Renal cortical epithelial cell (primary cell): ENCODE measurements around the gene PCDHGB6. TPM values are rescaled to one million over a fixed set of nuclear protein-coding genes. Genes with fewer than 3 reads are reported as not detected.
A peak's percentile ranks its signal among the peaks of the same experiment; 100 is the strongest.
"Not testable (repeated sequence)": the region's sequence is repeated elsewhere in the genome, so short reads cannot be mapped to it uniquely, and the experiment has no call there.

Experiments used
- DNase-seq: peaks from one replicate; pipeline ENCODE4 v3.0.0-alpha.2; 2011; ENCODE audit warnings: low read depth
- total RNA-seq: library from RNA; depleted of rRNA; stranded (reverse); fragments of >200 nt; gene quantifications from 2 replicates; pipeline ENCODE4 v1.2.3, GENCODE V29; 2014

PCDHGB6 gene
- total RNA-seq, 1 donor from 2014 or later, result 2.3 TPM

DNA sequence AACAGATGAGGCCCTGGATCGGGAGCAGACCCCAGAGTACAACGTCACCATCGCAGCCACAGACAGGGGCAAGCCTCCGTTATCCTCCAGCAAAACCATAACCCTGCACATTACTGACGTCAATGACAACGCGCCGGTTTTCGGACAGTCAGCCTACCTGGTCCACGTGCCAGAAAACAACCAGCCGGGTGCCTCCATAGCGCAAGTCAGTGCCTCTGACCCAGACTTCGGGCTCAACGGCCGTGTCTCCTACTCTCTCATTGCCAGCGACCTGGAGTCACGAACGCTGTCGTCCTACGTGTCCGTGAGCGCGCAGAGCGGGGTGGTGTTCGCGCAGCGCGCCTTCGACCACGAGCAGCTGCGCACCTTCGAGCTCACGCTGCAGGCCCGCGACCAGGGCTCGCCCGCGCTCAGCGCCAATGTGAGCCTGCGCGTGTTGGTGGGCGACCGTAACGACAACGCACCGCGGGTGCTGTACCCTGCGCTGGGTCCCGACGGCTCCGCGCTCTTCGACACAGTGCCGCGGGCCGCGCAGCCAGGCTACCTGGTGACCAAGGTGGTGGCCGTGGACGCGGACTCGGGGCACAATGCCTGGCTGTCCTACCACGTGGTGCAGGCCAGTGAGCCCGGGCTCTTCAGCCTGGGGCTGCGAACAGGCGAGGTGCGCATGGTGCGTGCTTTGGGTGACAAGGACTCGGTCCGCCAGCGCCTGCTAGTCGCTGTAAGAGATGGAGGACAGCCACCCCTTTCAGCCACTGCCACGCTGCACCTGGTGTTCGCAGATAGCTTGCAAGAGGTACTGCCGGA, 11.5 kb downstream of the PCDHGB6 start:
- DNase-seq, result no peak

- DNase-seq, result peak; percentile 13
These were observed 13.2 kb downstream of the PCDHGB6 start, which contains the start of gene PCDHGA11 for GRCh38 chr5:141420855-141421488. TSS of gene PCDHGA11 (plus strand) at chr5:141421051. CDS start at chr5:141421228, 177 bp downstream.

DNA sequence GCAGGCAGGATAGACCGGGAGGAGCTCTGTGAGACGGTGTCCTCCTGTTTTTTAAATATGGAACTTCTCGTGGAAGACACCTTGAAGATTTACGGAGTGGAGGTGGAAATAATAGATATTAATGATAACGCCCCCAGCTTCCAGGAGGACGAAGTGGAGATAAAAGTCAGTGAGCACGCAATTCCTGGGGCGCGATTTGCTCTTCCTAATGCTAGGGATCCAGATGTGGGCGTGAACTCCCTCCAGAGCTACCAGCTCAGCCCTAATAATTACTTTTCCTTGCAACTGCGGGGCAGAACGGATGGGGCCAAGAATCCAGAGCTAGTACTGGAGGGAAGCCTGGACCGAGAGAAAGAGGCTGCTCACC, 13.7 kb downstream of the PCDHGB6 start:
- no peak for DNase-seq

- DNase-seq, result no peak
These were observed 15.0 kb downstream of the PCDHGB6 start for GRCh38 chr5:141422742-141423291.

- no peak for DNase-seq
These were observed 20.1 kb downstream of the PCDHGB6 start for GRCh38 chr5:141427783-141428426.

- DNase-seq, result peak; percentile 45
These were observed 22.7 kb downstream of the PCDHGB6 start, which contains the start of gene PCDHGA12 for GRCh38 chr5:141430332-141431113. TSS of gene PCDHGA12 (plus strand) at chr5:141430507. CDS start at chr5:141430760, 253 bp downstream.

DNA sequence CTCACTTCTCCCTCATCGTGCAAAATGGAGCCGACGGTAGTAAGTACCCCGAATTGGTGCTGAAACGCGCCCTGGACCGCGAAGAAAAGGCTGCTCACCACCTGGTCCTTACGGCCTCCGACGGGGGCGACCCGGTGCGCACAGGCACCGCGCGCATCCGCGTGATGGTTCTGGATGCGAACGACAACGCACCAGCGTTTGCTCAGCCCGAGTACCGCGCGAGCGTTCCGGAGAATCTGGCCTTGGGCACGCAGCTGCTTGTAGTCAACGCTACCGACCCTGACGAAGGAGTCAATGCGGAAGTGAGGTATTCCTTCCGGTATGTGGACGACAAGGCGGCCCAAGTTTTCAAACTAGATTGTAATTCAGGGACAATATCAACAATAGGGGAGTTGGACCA, 23.5 kb downstream of the PCDHGB6 start:
- no peak for DNase-seq

- DNase-seq, result not testable (repeated sequence)
These were observed 24.5 kb downstream of the PCDHGB6 start for GRCh38 chr5:141432308-141432707.

GRCh38 chr5:141432726-141433125, 24.9 kb downstream of the PCDHGB6 start:
- not testable (repeated sequence) for DNase-seq

GRCh38 chr5:141434006-141434405, 26.2 kb downstream of the PCDHGB6 start:
- DNase-seq, result no peak

DNA sequence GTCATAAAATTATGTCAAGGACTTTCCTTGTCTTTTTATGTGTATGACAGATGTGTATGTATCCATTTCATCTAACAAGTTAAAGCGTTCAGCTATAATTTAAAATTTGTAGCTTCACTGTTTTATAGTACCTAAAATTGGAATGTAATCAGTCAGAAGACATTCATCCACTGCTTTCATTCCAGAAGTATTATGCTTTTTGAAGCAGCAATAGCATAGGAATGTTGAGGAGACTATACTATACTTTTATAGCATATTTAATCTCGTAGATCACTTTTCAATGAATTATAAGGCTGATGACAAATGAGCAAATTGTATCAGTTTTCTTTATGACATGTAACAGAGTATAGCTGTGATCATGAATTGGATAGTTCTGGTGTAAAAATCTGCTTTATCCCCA, 29.4 kb downstream of the PCDHGB6 start:
- DNase-seq, result no peak

- DNase-seq, result no peak
These were observed 31.8 kb downstream of the PCDHGB6 start for GRCh38 chr5:141439411-141440141.

GRCh38 chr5:141440341-141440740, 32.5 kb downstream of the PCDHGB6 start:
- DNase-seq, result no peak

GRCh38 chr5:141441571-141442170, 33.9 kb downstream of the PCDHGB6 start:
- DNase-seq, result no peak

Other genes starting within 250 kb of the PCDHGB6 start
- gene PCDHB7, start 235.4 kb upstream of the PCDHGB6 start, total RNA-seq, result under 0.01 and 0.85 TPM in 2 replicates
- gene PCDHB8, start 230.2 kb upstream of the PCDHGB6 start, total RNA-seq, result 0.17 and 0.55 TPM in 2 replicates
- 0.17 and 1.4 TPM in 2 replicates for gene PCDHB16, start 225.6 kb upstream of the PCDHGB6 start, total RNA-seq
- 0.17 and 0.60 TPM in 2 replicates for gene PCDHB9, start 220.9 kb upstream of the PCDHGB6 start, total RNA-seq
- gene PCDHB10, start 215.7 kb upstream of the PCDHGB6 start, total RNA-seq, result 0.35 and 0.85 TPM in 2 replicates
- 0.17 and 1.6 TPM in 2 replicates for gene PCDHB11, start 208.4 kb upstream of the PCDHGB6 start, total RNA-seq
- 1.2 TPM in 1 of 2 replicates, not detected in the other for gene PCDHB12, start 199.3 kb upstream of the PCDHGB6 start, total RNA-seq
- 0.17 and 2.9 TPM in 2 replicates for gene PCDHB13, start 194.1 kb upstream of the PCDHGB6 start, total RNA-seq
- gene PCDHB14, start 184.7 kb upstream of the PCDHGB6 start, total RNA-seq, result 0.35 and 3.5 TPM in 2 replicates
- gene PCDHB15, start 162.6 kb upstream of the PCDHGB6 start, total RNA-seq, result under 0.01 and 1.3 TPM in 2 replicates
- 0.20 and 1.0 TPM in 2 replicates for gene SLC25A2, start 104.0 kb upstream of the PCDHGB6 start, total RNA-seq
- gene TAF7, start 87.2 kb upstream of the PCDHGB6 start, total RNA-seq, result 68.9 and 99.9 TPM in 2 replicates
- under 0.01 and 0.80 TPM in 2 replicates for gene PCDHGA1, start 77.5 kb upstream of the PCDHGB6 start, total RNA-seq
- gene PCDHGA2, start 69.3 kb upstream of the PCDHGB6 start, total RNA-seq, result 1.2 and 3.1 TPM in 2 replicates
- gene PCDHGA3, start 64.2 kb upstream of the PCDHGB6 start, total RNA-seq, result 0.17 and 1.0 TPM in 2 replicates
- gene PCDHGB1, start 57.9 kb upstream of the PCDHGB6 start, total RNA-seq, result 0.35 and 4.0 TPM in 2 replicates
- gene PCDHGA4, start 53.0 kb upstream of the PCDHGB6 start, total RNA-seq, result 0.87 and 2.1 TPM in 2 replicates
- 0.35 and 2.7 TPM in 2 replicates for gene PCDHGB2, start 48.0 kb upstream of the PCDHGB6 start, total RNA-seq
- gene PCDHGA5, start 43.9 kb upstream of the PCDHGB6 start, total RNA-seq, result under 0.01 and 1.3 TPM in 2 replicates
- gene PCDHGB3, start 37.8 kb upstream of the PCDHGB6 start, total RNA-seq, result 0.52 and 2.3 TPM in 2 replicates
- gene PCDHGA6, start 34.1 kb upstream of the PCDHGB6 start, total RNA-seq, result 0.69 and 2.1 TPM in 2 replicates
- gene PCDHGA7, start 25.3 kb upstream of the PCDHGB6 start, total RNA-seq, result 0.52 and 2.3 TPM in 2 replicates
- 4.9 and 12.5 TPM in 2 replicates for gene PCDHGB4, start 20.3 kb upstream of the PCDHGB6 start, total RNA-seq
- 0.69 and 1.6 TPM in 2 replicates for gene PCDHGA8, start 15.4 kb upstream of the PCDHGB6 start, total RNA-seq
- gene PCDHGB5, start 10.1 kb upstream of the PCDHGB6 start, total RNA-seq, result 9.4 and 17.8 TPM in 2 replicates
- 0.52 and 3.2 TPM in 2 replicates for gene PCDHGA9, start 5.2 kb upstream of the PCDHGB6 start, total RNA-seq
- 0.52 and 5.1 TPM in 2 replicates for gene PCDHGA10, start 5.0 kb downstream of the PCDHGB6 start, total RNA-seq
- 1.7 and 10.4 TPM in 2 replicates for gene PCDHGB7, start 9.7 kb downstream of the PCDHGB6 start, total RNA-seq
- gene PCDHGA11, start 13.0 kb downstream of the PCDHGB6 start, total RNA-seq, result 1.4 and 3.1 TPM in 2 replicates
- 0.52 and 1.7 TPM in 2 replicates for gene PCDHGA12, start 22.5 kb downstream of the PCDHGB6 start, total RNA-seq
- 11.8 and 23.6 TPM in 2 replicates for gene PCDHGC3, start 67.9 kb downstream of the PCDHGB6 start, total RNA-seq
- 1.1 TPM in 1 of 2 replicates, not detected in the other for gene PCDHGC4, start 77.0 kb downstream of the PCDHGB6 start, total RNA-seq
- 0.17 and 0.80 TPM in 2 replicates for gene PCDHGC5, start 81.1 kb downstream of the PCDHGB6 start, total RNA-seq
- gene DIAPH1, start 211.0 kb downstream of the PCDHGB6 start, total RNA-seq, result 73.1 and 113 TPM in 2 replicates
- gene HDAC3, start 228.8 kb downstream of the PCDHGB6 start, total RNA-seq, result 50.2 and 62.0 TPM in 2 replicates
- 5.4 and 6.9 TPM in 2 replicates for gene RELL2, start 229.0 kb downstream of the PCDHGB6 start, total RNA-seq
- gene FCHSD1, start 243.4 kb downstream of the PCDHGB6 start, total RNA-seq, result 28.9 and 34.2 TPM in 2 replicates